Hepatocyte (in vitro differentiated cells): ENCODE results near the gene CREB5. TPM values are rescaled to one million over a fixed set of nuclear protein-coding genes. Genes with fewer than 3 reads are reported as not detected.

Experiments used
- DNase-seq: peaks from one replicate; pipeline ENCODE4 v3.0.0-alpha.2; 2016; ENCODE audit warnings: low spot score
- H2AFZ ChIP-seq: fragments of 200-600 bp; sonication (generic); 2 replicates; pipeline ENCODE4 v1.6.0; 2016; ENCODE audit warnings: antibody characterized with exemption, mild to moderate bottlenecking
- H3K27ac ChIP-seq: fragments of 200-600 bp; sonication (generic); 2 replicates; pipeline ENCODE4 v1.5.1; 2016; ENCODE audit warnings: mild to moderate bottlenecking
- H3K27me3 ChIP-seq: fragments of 200-600 bp; sonication (generic); 2 replicates; pipeline ENCODE4 v1.6.1; 2016
- H3K36me3 ChIP-seq: fragments of 200-600 bp; sonication (generic); replicated peaks from 2 replicates; pipeline ENCODE4 v1.5.1; 2016; ENCODE audit warnings: low read depth; ENCODE audit not compliant: insufficient read depth
- H3K4me1 ChIP-seq: fragments of 200-600 bp; sonication (generic); 2 replicates; pipeline ENCODE4 v1.5.1; 2016; ENCODE audit warnings: mild to moderate bottlenecking, moderate library complexity; ENCODE audit not compliant: insufficient read depth
- H3K4me2 ChIP-seq: fragments of 200-600 bp; sonication (generic); 2 replicates; pipeline ENCODE4 v1.6.0; 2016
- H3K4me3 ChIP-seq: fragments of 200-600 bp; sonication (generic); 2 replicates; pipeline ENCODE4 v1.5.1; 2016; ENCODE audit warnings: mild to moderate bottlenecking
- H3K79me2 ChIP-seq: fragments of 200-600 bp; sonication (generic); 2 replicates; pipeline ENCODE4 v1.6.0; 2017; ENCODE audit warnings: mild to moderate bottlenecking
- H3K9me2 ChIP-seq: fragments of 200-600 bp; sonication (generic); replicated peaks from 2 replicates; pipeline ENCODE4 v1.6.0; 2017; ENCODE audit warnings: mild to moderate bottlenecking; ENCODE audit not compliant: insufficient read depth
- H3K9me3 ChIP-seq: fragments of 200-600 bp; sonication (generic); 2 replicates; pipeline ENCODE4 v1.5.1; 2016; ENCODE audit warnings: low read depth, mild to moderate bottlenecking
- H4K20me1 ChIP-seq: fragments of 200-600 bp; sonication (generic); 2 replicates; pipeline ENCODE4 v1.6.0; 2016; ENCODE audit warnings: mild to moderate bottlenecking; ENCODE audit not compliant: insufficient read depth, poor library complexity, severe bottlenecking
- EZH2 ChIP-seq: fragments of 200-600 bp; sonication (generic); IDR thresholded peaks from 2 replicates; pipeline ENCODE4 v1.6.1; 2016; ENCODE audit warnings: antibody characterized with exemption, mild to moderate bottlenecking, borderline replicate concordance
- EZH2phosphoT487 ChIP-seq: fragments of 200-600 bp; sonication (generic); IDR thresholded peaks from one replicate; pipeline ENCODE4 v1.6.1; 2018; ENCODE audit warnings: antibody characterized with exemption, mild to moderate bottlenecking, low read depth, moderate library complexity; ENCODE audit not compliant: unreplicated experiment, severe bottlenecking
- WGBS: methylation state at CpG from one replicate; pipeline ENCODE4 v1.1.6; 2016; ENCODE audit warnings: low lambda C conversion rate; ENCODE audit errors: missing lambda C conversion rate; 5-methylcytosine and 5-hydroxymethylcytosine counted together
- polyA plus RNA-seq: library from polyadenylated mRNA; unstranded; fragments of >200 nt; fragmentation: Nextera tagmentation; extraction: Ambion mirVana; gene quantifications from 2 replicates; pipeline ENCODE4 v1.2.1, GENCODE V29; 2016
- total RNA-seq: library from RNA; depleted of rRNA; stranded (reverse); fragments of >200 nt; gene quantifications from 2 replicates; pipeline ENCODE4 v1.2.3, GENCODE V29; 2014
- TF ChIP-seq, protein P1 (sequence below): fragments of 200-600 bp; sonication (generic); IDR thresholded peaks from 2 replicates; pipeline ENCODE4 v1.5.1; 2016; ENCODE audit warnings: antibody characterized with exemption, mild to moderate bottlenecking; ENCODE audit not compliant: poor library complexity

Gene CREB5
- total and polyA plus RNA-seq, 2 experiments from 2014 or later, result 14.0 to 27.9 TPM

GRCh38 chr7:28806841-28807240 is 394.5 kb downstream of the CREB5 start:
- no peak overlapping the region for H3K4me2 ChIP-seq
- no peaks in the 10 kb centered on the region for H3K36me3 ChIP-seq
- H3K9me2 ChIP-seq, result no peaks in the 10 kb centered on the region
- DNase-seq, result no peak
- TF ChIP-seq, protein P1, sequence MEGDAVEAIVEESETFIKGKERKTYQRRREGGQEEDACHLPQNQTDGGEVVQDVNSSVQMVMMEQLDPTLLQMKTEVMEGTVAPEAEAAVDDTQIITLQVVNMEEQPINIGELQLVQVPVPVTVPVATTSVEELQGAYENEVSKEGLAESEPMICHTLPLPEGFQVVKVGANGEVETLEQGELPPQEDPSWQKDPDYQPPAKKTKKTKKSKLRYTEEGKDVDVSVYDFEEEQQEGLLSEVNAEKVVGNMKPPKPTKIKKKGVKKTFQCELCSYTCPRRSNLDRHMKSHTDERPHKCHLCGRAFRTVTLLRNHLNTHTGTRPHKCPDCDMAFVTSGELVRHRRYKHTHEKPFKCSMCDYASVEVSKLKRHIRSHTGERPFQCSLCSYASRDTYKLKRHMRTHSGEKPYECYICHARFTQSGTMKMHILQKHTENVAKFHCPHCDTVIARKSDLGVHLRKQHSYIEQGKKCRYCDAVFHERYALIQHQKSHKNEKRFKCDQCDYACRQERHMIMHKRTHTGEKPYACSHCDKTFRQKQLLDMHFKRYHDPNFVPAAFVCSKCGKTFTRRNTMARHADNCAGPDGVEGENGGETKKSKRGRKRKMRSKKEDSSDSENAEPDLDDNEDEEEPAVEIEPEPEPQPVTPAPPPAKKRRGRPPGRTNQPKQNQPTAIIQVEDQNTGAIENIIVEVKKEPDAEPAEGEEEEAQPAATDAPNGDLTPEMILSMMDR, result no peak
- TF ChIP-seq EZH2phosphoT487 (no peak), EZH2 (no peak)
- no peaks in the 10 kb centered on the region for H3K79me2 ChIP-seq
- H2AFZ ChIP-seq, result no peak overlapping the region
- H3K4me3 ChIP-seq, result no peak overlapping the region
- H3K9me3 ChIP-seq, result no peaks in the 10 kb centered on the region
- no peaks in the 10 kb centered on the region for H3K4me1 ChIP-seq
- H3K27me3 ChIP-seq, result no peaks in the 10 kb centered on the region
- H4K20me1 ChIP-seq, result no peaks in the 10 kb centered on the region
- H3K27ac ChIP-seq, result no peak overlapping the region
- WGBS, result 92% methylated on average over 7 of the region's 7 CpGs

- Histone ChIP-seq H2AFZ (no peak overlapping the region), H3K4me1 (no peaks in the 10 kb centered on the region), H3K9me3 (no peaks in the 10 kb centered on the region), H3K9me2 (no peaks in the 10 kb centered on the region), H3K4me3 (no peak overlapping the region), H3K27me3 (no peaks in the 10 kb centered on the region), H3K36me3 (no peaks in the 10 kb centered on the region), H3K27ac (no peak overlapping the region), H3K4me2 (no peak overlapping the region), H4K20me1 (no peaks in the 10 kb centered on the region), H3K79me2 (no peaks in the 10 kb centered on the region)
- WGBS, result 95% methylated on average over 6 of the region's 6 CpGs
- no peak for TF ChIP-seq EZH2
- TF ChIP-seq, protein P1, result no peak
- TF ChIP-seq EZH2phosphoT487, result no peak
- no peak for DNase-seq
Measured at GRCh38 chr7:28807396-28807994, 395.2 kb downstream of the CREB5 start.

DNA sequence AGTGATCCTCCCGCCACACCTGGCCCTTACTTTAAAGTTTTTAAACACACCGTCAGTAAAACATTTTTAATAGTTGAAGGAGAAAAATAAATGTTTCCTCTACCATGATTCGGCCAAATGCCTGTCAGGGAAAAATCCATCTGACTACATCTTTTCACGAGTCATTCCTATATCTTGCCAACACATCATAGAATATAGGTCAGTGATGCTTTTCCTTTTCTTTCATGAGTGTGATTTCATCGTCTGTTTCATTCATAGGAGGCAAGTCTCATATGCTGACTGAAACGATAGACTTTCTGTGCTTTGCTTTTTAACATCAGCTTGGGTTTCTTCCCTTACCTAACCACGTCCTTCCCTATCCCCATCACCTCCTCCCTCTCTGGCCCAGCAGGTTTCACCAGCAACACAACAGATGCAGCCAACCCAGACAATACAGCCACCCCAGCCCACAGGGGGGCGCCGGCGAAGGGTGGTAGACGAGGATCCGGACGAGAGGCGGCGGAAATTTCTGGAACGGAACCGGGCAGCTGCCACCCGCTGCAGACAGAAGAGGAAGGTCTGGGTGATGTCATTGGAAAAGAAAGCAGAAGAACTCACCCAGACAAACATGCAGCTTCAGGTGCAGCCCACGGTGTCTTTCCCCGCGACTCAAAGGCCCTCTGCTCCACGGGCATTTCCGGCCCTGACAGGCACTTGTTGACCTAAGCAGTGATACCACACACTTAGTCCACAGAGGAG is 396.6 kb downstream of the CREB5 start:
- Histone ChIP-seq H3K27ac (no peak overlapping the region), H3K9me2 (no peaks in the 10 kb centered on the region), H3K4me3 (no peak overlapping the region), H3K27me3 (no peaks in the 10 kb centered on the region), H3K36me3 (no peaks in the 10 kb centered on the region), H2AFZ (no peak overlapping the region), H4K20me1 (no peaks in the 10 kb centered on the region), H3K9me3 (no peaks in the 10 kb centered on the region), H3K79me2 (no peaks in the 10 kb centered on the region), H3K4me2 (no peak overlapping the region), H3K4me1 (no peaks in the 10 kb centered on the region)
- 83% methylated on average over 23 of the region's 23 CpGs for WGBS
- no peak for DNase-seq
- TF ChIP-seq EZH2phosphoT487 (no peak), EZH2 (no peak)
- TF ChIP-seq, protein P1, result no peak
